KMS-11 (cell line): ENCODE results near the gene HSPE1.
A peak's percentile ranks its signal among the peaks of the same experiment; 100 is the strongest.

Experiments used
- H2AFZ ChIP-seq: fragments of 200-600 bp; sonication (generic); 2 replicates; pipeline ENCODE4 v1.6.1; 2016; ENCODE audit warnings: antibody characterized with exemption, mixed run types, low read depth
- H3K27ac ChIP-seq: fragments of 200-600 bp; sonication (generic); 2 replicates; pipeline ENCODE4 v1.6.1; 2016; ENCODE audit warnings: mild to moderate bottlenecking, mixed run types
- H3K27me3 ChIP-seq: fragments of 200-600 bp; sonication (generic); 2 replicates; pipeline ENCODE4 v1.6.1; 2017; ENCODE audit warnings: mild to moderate bottlenecking, low read depth, mixed run types, moderate library complexity; ENCODE audit not compliant: insufficient read depth
- H3K36me3 ChIP-seq: fragments of 200-600 bp; sonication (generic); 2 replicates; pipeline ENCODE4 v1.6.1; 2017; ENCODE audit warnings: mild to moderate bottlenecking, mixed run types; ENCODE audit not compliant: insufficient read depth
- H3K4me1 ChIP-seq: fragments of 200-600 bp; sonication (generic); 2 replicates; pipeline ENCODE4 v1.6.1; 2016; ENCODE audit warnings: mild to moderate bottlenecking, low read depth, mixed run types; ENCODE audit not compliant: poor library complexity, severe bottlenecking
- H3K4me2 ChIP-seq: fragments of 200-600 bp; sonication (generic); 2 replicates; pipeline ENCODE4 v1.7.0; 2016; ENCODE audit warnings: mild to moderate bottlenecking, mixed run types
- H3K4me3 ChIP-seq: fragments of 200-600 bp; sonication (generic); IDR thresholded peaks from 2 replicates; pipeline ENCODE4 v1.6.1; 2017; ENCODE audit warnings: low read depth, low read length, mixed read lengths; ENCODE audit not compliant: insufficient read depth
- H3K79me2 ChIP-seq: fragments of 200-600 bp; sonication (generic); 2 replicates; pipeline ENCODE4 v1.6.1; 2016; ENCODE audit warnings: low read depth, mixed run types; ENCODE audit not compliant: insufficient read depth
- H3K9ac ChIP-seq: fragments of 200-600 bp; sonication (generic); 2 replicates; pipeline ENCODE4 v1.6.1; 2016; ENCODE audit warnings: mild to moderate bottlenecking, mixed run types
- H4K20me1 ChIP-seq: fragments of 200-600 bp; sonication (generic); 2 replicates; pipeline ENCODE4 v1.6.1; 2016; ENCODE audit warnings: mild to moderate bottlenecking, mixed run types; ENCODE audit not compliant: insufficient read depth
- CTCF ChIP-seq: fragments of 200-600 bp; sonication (generic); conservative IDR thresholded peaks from 2 replicates; pipeline ENCODE4 v1.6.1; 2017; ENCODE audit warnings: low read depth, mild to moderate bottlenecking, antibody characterized with exemption, low read length, moderate library complexity, mixed read lengths

Gene HSPE1

GRCh38 chr2:197453123-197453913 lies 46.9 kb upstream of the HSPE1 start, which contains the start of gene COQ10B:
Gene COQ10B, plus strand, starts transcription at chr2:197453552. Its CDS starts 9 bp downstream, at chr2:197453561.
- Histone ChIP-seq H3K27ac (peak within 1 kb of the TSS; percentile 82), H3K4me3 (peak within 1 kb of the TSS; percentile 73), H3K36me3 (no peaks in the 10 kb centered on the region), H3K79me2 (peaks cover 45% of the 10 kb centered on the region), H3K27me3 (no peaks in the 10 kb centered on the region), H3K9ac (peak within 1 kb of the TSS; percentile 77), H3K4me1 (peaks cover 20% of the 10 kb centered on the region), H3K4me2 (peak within 1 kb of the TSS; percentile 92), H2AFZ (peak within 1 kb of the TSS; percentile 93), H4K20me1 (peaks cover 1% of the 10 kb centered on the region; the same call in 1 of the 2 replicates)
- TF ChIP-seq CTCF, result no peak

GRCh38 chr2:197453914-197454398 lies 46.2 kb upstream of the HSPE1 start:
- Histone ChIP-seq H3K27ac (peak overlapping the region; percentile 82), H3K4me2 (peak overlapping the region; percentile 89), H3K27me3 (no peaks in the 10 kb centered on the region), H3K4me3 (peak overlapping the region; percentile 73), H2AFZ (peak overlapping the region; percentile 93), H3K36me3 (no peaks in the 10 kb centered on the region), H3K4me1 (peaks cover 20% of the 10 kb centered on the region), H3K79me2 (peaks cover 51% of the 10 kb centered on the region), H3K9ac (peak overlapping the region; percentile 77), H4K20me1 (peaks cover 6% of the 10 kb centered on the region; the same call in 1 of the 2 replicates)
- TF ChIP-seq CTCF, result no peak

GRCh38 chr2:197454923-197455322 lies 45.3 kb upstream of the HSPE1 start:
- Histone ChIP-seq H3K36me3 (no peaks in the 10 kb centered on the region), H3K4me3 (no peak overlapping the region), H3K27ac (no peak overlapping the region), H3K4me1 (peaks cover 20% of the 10 kb centered on the region), H4K20me1 (peaks cover 6% of the 10 kb centered on the region; the same call in 1 of the 2 replicates), H3K79me2 (peaks cover 58% of the 10 kb centered on the region), H2AFZ (no peak overlapping the region), H3K27me3 (no peaks in the 10 kb centered on the region), H3K4me2 (peak overlapping the region; percentile 89), H3K9ac (no peak overlapping the region)
- TF ChIP-seq CTCF, result no peak

GRCh38 chr2:197455428-197455827 lies 44.8 kb upstream of the HSPE1 start:
- Histone ChIP-seq H4K20me1 (peaks cover 6% of the 10 kb centered on the region; the same call in 1 of the 2 replicates), H3K9ac (no peak overlapping the region), H3K27me3 (no peaks in the 10 kb centered on the region), H2AFZ (no peak overlapping the region), H3K4me1 (peaks cover 20% of the 10 kb centered on the region), H3K4me2 (no peak overlapping the region), H3K27ac (no peak overlapping the region), H3K4me3 (no peak overlapping the region), H3K36me3 (peaks cover 3% of the 10 kb centered on the region; the same call in 1 of the 2 replicates), H3K79me2 (peaks cover 58% of the 10 kb centered on the region)
- no peak for TF ChIP-seq CTCF
